Heart left ventricle (tissue), 16 donors: ENCODE data around the gene FAM193B. TPM values are rescaled to one million over a fixed set of nuclear protein-coding genes. Genes with fewer than 3 reads are reported as not detected.
A peak's percentile ranks its signal among the peaks of the same experiment; 100 is the strongest.

Source experiments
- ATAC-seq, 4 donors: fragments of 200-7000 bp; cut with Tn5 transposase; one replicate each; pipeline ENCODE4 v1.9.1; 2020 to 2022; ENCODE audit warnings: moderate library complexity in 4 of 4, mild to moderate bottlenecking in 3 of 4, moderate number of reproducible peaks in 1 of 4
- DNase-seq, 5 donors: peaks; one replicate each; pipeline ENCODE4 v3.0.0-alpha.2; 2020
- H3K27ac ChIP-seq, 12 donors: fragments of 200-600 bp; sonication (generic) in 4 of 12; one replicate each; pipeline versions ENCODE4 v1.5.0 to v1.8.0; 2016 to 2022; ENCODE audit warnings: mild to moderate bottlenecking in 2 of 12
- H3K27me3 ChIP-seq, 9 donors: fragments of 200-600 bp; sonication (generic) in 2 of 9; one replicate each; pipeline versions ENCODE4 v1.5.1 to v1.8.0; 2016 to 2022; ENCODE audit warnings: mild to moderate bottlenecking in 3 of 9
- H3K36me3 ChIP-seq, 9 donors: fragments of 200-600 bp; sonication (generic) in 2 of 9; one replicate each; pipeline versions ENCODE4 v1.5.0 to v1.8.0; 2018 to 2022; ENCODE audit warnings: mild to moderate bottlenecking in 2 of 9
- H3K4me1 ChIP-seq, 12 donors: fragments of 200-600 bp; sonication (generic) in 4 of 12; one replicate each; pipeline versions ENCODE4 v1.5.0 to v1.8.0; 2016 to 2022; ENCODE audit warnings: mild to moderate bottlenecking in 3 of 12
- H3K4me3 ChIP-seq, 12 donors: fragments of 200-600 bp; sonication (generic) in 4 of 12; one replicate each; pipeline versions ENCODE4 v1.5.0 to v1.8.0; 2017 to 2022; ENCODE audit warnings: mild to moderate bottlenecking in 9 of 12, moderate library complexity in 4 of 12
- H3K9me3 ChIP-seq, 12 donors: fragments of 200-600 bp; sonication (generic) in 4 of 12; one replicate each; pipeline versions ENCODE4 v1.5.0 to v1.8.0; 2016 to 2022; ENCODE audit warnings: mild to moderate bottlenecking in 1 of 12
- POLR2A ChIP-seq, 2 donors: fragments of 450-650 bp; IDR thresholded peaks; one replicate each; pipeline ENCODE4 v1.6.1; 2017; ENCODE audit warnings: antibody characterized with exemption in 2 of 2, mild to moderate bottlenecking in 2 of 2, moderate library complexity in 2 of 2
- WGBS, 4 donors: extraction: QIAGEN DNeasy Blood & Tissue Kit in 2 of 4; methylation state at CpG; one replicate each; pipeline versions ENCODE4 v1.1.5 to v1.1.7; 2013 to 2018; 5-methylcytosine and 5-hydroxymethylcytosine counted together
- intact Hi-C, 10 donors: fragments of 100-400 bp; cut with DNase I; formaldehyde crosslinking; loops; one replicate each; pipeline versions ENCODE4 v1.11.1 to v1.14.2; 2022
- polyA plus RNA-seq, 2 donors: library from polyadenylated mRNA; stranded (reverse); fragments of 200-250 nt; gene quantifications; one replicate each; pipeline ENCODE4 v1.2.3, GENCODE V29; 2013
- total RNA-seq, 9 donors: library from RNA; depleted of rRNA in 2 of 9; stranded (reverse); fragments of >200 nt in 2 of 9; fragmentation: NEBNext Ultra II Directional in 3 of 9; extraction: Animal tissue kit (Norgen Biotek cat#: 25700) in 3 of 9; gene quantifications; one replicate each; pipeline versions ENCODE4 v1.1.0 to v1.2.4, GENCODE V29; 2016 to 2023
- TF ChIP-seq, protein P1 (sequence below), 12 donors: fragments of 200-600 bp; sonication (generic) in 4 of 12; IDR thresholded peaks; one replicate each; pipeline versions ENCODE4 v1.5.0 to v1.8.0; 2018 to 2022; ENCODE audit warnings: antibody characterized with exemption in 12 of 12, mild to moderate bottlenecking in 5 of 12
- donor health status: ischemic (EF 13 %, LVEDD 7.1; RV severe dilation, severe dysfunction).
- donor health status: healthy with polysubstance abuse.
- donor health status: DM: no; HTN: yes; CAD: no.
- donor health status: DM: no; HTN: no; CAD: no.
- donor health status: ischemic (EF 25% LVEDD 6.9; RV normal size, moderate dysfunction).
- donor health status: ischemic (EF 25% LVEDD 5.7; RV mildly dilated, moderate dysfunction).
- donor health status: healthy.
- donor health status: DM: yes; HTN: yes; CAD: no.
- donor health status: ischemic (EF 35%, LVEDD 5.7; RV mildly dilated, moderate dysfunction).
- donor health status: nonischemic (EF 11% LVEDD 7.7; RV severe dilation, severe dysfunction).
- donor health status: DM: yes; HTN: yes; CAD: no.
- donor health status: PGD.
- donor health status: ischemic (EF 29% LVEDD 5.4; RV normal size, mild dysfunction).
- donor health status: nonischemic (EF 23%, LVEDD 6.1; RV moderate dilation, normal function).

The FAM193B gene
- total and polyA plus RNA-seq, 11 donors, result 13.1 to 58.9 (median 20.2) TPM

DNA sequence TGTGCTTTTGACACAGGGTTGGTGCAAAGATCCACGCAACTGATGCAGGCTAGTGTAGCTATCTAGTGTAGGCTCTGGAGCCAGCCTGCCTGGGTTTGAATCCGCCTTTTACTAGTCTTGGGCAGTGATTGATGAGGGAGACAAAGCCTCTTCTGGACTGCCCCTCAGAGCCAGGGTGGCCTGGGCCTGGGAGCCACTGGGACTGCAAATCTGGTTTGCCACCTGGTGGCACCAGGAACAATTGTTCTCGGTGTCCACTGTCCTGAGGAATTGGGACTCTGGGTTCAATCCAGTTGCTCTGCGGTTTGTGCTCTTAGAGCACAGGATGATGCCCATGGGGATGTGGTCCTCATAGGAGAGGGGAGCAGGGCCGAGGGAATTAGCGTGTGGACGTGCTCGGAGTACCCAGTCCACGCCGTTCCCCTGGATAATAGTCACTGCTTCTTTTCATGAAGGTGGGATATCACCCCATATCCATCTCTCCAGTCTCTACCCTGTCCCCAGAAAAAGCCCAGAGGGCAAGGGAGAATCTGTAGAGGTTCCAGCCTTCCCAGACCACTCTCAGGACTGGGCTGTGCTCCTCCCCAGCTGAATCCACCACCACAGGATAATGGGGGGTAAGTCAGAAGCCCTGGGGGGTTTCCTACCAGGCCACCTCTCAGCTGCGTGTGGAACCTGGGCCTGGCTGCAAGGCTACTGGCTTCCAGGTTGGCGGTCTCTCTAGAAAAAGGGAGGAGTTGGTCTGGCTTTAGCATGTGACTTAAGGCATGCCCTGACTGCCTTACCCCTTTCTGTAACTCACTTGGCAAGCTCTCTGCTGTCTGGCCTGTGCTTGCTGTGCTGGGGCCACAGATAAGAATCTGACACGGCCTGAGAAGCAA is 47.5 kb upstream of the FAM193B start:
- 88 to 91% (median 89%) methylated on average over 13 of the region's 13 CpGs for WGBS, 4 donors

DNA sequence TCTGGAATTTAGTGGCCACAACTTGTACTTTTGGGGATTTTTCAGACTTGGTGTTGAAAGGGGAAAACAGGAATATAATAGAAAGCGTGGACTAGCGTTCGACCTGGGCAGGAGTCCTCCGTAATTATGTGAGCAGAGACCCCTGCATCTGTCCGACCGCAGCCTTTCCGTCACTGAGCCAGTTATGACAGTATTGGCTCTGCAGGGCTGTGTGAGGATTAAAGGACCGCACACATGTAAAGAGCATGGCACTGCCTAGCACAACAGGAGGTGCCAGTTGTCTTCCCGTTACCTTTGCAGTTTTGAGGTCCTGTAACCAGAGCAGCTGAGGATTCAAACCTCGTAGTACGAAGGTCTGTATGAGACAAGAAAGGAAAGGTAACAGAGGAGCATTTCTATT is 46.8 kb upstream of the FAM193B start:
- no peak for DNase-seq
- WGBS, 4 donors, result 92 to 95% (median 93%) methylated on average over 11 of the region's 11 CpGs
- Histone ChIP-seq H3K27me3 (no peaks in the 10 kb centered on the region), H3K9me3 (no peaks in the 10 kb centered on the region), H3K27ac (no peak overlapping the region), H3K4me3 (peak overlapping the region in 8 of 12 donors; percentile 83 to 100 (median 93)), H3K4me1 (peaks cover 3 to 28% (median 13%) of the 10 kb centered on the region in 12 donors), H3K36me3 (peaks cover 0 to 17% (median 10%) of the 10 kb centered on the region in 9 donors)
- no peak for TF ChIP-seq POLR2A (IDR thresholded peaks at IDR 0.05)
- TF ChIP-seq, protein P1, sequence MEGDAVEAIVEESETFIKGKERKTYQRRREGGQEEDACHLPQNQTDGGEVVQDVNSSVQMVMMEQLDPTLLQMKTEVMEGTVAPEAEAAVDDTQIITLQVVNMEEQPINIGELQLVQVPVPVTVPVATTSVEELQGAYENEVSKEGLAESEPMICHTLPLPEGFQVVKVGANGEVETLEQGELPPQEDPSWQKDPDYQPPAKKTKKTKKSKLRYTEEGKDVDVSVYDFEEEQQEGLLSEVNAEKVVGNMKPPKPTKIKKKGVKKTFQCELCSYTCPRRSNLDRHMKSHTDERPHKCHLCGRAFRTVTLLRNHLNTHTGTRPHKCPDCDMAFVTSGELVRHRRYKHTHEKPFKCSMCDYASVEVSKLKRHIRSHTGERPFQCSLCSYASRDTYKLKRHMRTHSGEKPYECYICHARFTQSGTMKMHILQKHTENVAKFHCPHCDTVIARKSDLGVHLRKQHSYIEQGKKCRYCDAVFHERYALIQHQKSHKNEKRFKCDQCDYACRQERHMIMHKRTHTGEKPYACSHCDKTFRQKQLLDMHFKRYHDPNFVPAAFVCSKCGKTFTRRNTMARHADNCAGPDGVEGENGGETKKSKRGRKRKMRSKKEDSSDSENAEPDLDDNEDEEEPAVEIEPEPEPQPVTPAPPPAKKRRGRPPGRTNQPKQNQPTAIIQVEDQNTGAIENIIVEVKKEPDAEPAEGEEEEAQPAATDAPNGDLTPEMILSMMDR (IDR thresholded peaks at IDR 0.05), result no peak
- ATAC-seq, result no peak
- intact Hi-C loops, result loop anchor here in 3 of 10 donors (10.0 kb wide), 2 partner anchors 196 to 464 kb away; partner anchors contain the start of genes F12 (in 1 of the 3) and PFN3 (in 1 of the 3)

More for the DNA sequence above, 47.5 kb upstream of the FAM193B start:
- ATAC-seq (no peak), DNase-seq (no peak)
- Histone ChIP-seq H3K27ac (no peak overlapping the region), H3K27me3 (no peaks in the 10 kb centered on the region), H3K4me1 (peaks cover 3 to 28% (median 13%) of the 10 kb centered on the region in 12 donors), H3K4me3 (peak overlapping the region in 2 of 12 donors; percentile 96 to 100), H3K36me3 (peaks cover 0 to 12% (median 4%) of the 10 kb centered on the region in 9 donors), H3K9me3 (no peaks in the 10 kb centered on the region)
- no peak for TF ChIP-seq POLR2A (IDR thresholded peaks at IDR 0.05)
- TF ChIP-seq, protein P1 (IDR thresholded peaks at IDR 0.05), result peak in 1 of 12 donors; percentile 7
- intact Hi-C loops, result loop anchor here in 3 of 10 donors (10.0 kb wide), 2 partner anchors 197 to 463 kb away; partner anchors contain the start of genes F12 (in 1 of the 3) and PFN3 (in 1 of the 3)

DNA sequence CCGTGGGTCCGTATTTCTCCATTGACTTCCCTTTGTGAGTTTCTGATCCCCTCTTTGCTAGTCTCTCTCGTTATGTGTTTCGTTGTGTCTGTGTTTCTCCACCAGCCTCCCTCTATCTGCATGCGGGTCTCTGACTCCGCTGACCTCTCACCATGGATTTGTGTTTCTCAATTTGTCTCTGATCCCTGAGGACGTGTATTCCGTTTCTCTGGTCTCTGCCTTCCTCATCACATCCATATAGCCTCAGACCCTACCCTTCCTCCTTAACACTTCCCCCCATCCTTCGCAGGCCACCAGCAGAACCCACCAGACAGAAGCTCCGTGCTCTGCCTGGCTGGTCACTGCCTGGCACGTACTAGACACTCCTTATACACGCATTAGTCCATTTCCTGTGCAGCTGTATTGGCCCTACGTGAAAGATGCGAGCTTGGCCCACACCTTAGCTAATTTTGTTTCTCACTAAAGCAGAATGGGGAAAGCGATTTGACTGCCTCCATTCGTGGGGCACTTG is 46.2 kb upstream of the FAM193B start:
- no peak for TF ChIP-seq POLR2A (IDR thresholded peaks at IDR 0.05)
- 4 to 6% (median 5%) methylated on average over 16 of the region's 16 CpGs for WGBS, 4 donors

DNA sequence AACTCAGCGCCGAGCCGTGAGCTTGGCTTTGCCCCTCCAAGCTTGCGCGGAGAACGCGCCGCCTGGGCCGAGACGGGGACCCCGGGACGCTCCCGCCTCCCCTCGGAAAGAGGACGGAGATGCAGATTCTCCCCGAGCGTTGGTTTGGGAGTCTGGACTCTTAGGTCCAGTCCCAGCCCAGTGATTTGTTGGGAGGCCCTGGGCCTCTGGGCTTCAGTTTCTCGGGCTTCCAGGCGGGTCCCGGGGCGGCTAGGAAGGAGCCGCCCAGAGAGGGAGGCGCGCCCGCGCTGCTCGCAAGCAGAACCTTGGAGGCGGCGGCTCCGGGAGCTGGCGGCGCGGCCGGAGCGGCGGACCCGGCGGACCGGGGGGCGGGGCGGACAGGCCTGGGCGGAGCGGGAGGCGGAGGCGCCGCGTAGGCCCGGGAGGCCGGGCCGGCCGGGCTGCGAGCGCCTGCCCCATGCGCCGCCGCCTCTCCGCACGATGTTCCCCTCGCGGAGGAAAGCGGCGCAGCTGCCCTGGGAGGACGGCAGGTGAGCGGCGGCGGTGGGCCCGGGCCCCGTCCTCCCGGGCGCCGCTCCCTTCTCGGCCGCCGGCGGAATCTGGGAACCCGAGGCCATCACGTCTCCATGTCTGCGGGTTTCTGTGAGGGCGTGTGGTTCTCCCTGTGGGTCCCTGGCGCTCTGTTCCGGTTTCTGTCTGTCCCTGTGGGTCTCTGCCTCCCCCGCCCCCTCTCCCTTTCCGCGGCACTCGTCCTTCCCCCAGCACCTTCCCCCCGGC is 45.6 kb upstream of the FAM193B start, which contains the start of gene B4GALT7:
TSS of gene B4GALT7 (plus strand) at position 402 of the 777 bp plus-strand sequence. CDS start at position 481, 79 bp downstream.
- TF ChIP-seq POLR2A (IDR thresholded peaks at IDR 0.05), result peak; percentile 57 to 88
- TF ChIP-seq, protein P1 (IDR thresholded peaks at IDR 0.05), result no peak
- peaks cover 3 to 28% (median 13%) of the 10 kb centered on the region in 12 donors for H3K4me1 ChIP-seq
- 0 to 2% (median 1%) methylated on average over 35 to 86 of the region's 86 CpGs for WGBS, 4 donors
- no peaks in the 10 kb centered on the region for H3K9me3 ChIP-seq
- peak; percentile 88 to 94 (median 88) for DNase-seq
- intact Hi-C loops, result loop anchor here in 5 of 10 donors (10.0 kb wide), 5 partner anchors 55 to 465 kb away; partner anchors contain the start of genes DDX41 (in 2 of the 5), F12 (in 1 of the 5) and PFN3 (in 1 of the 5)
- H3K36me3 ChIP-seq, result peaks cover 3 to 21% (median 18%) of the 10 kb centered on the region in 9 donors
- ATAC-seq, result peak; percentile 78 to 97 (median 94)
- H3K4me3 ChIP-seq, result peak within 1 kb of the TSS; percentile 83 to 100 (median 90)
- H3K27ac ChIP-seq, result peak within 1 kb of the TSS; percentile 58 to 93 (median 88)
- no peaks in the 10 kb centered on the region for H3K27me3 ChIP-seq

More for the DNA sequence above, 46.2 kb upstream of the FAM193B start:
- intact Hi-C loops, result loop anchor here in 3 of 10 donors (10.0 kb wide), 2 partner anchors 196 to 464 kb away; partner anchors contain the start of genes F12 (in 1 of the 3) and PFN3 (in 1 of the 3)
- DNase-seq, result no peak
- Histone ChIP-seq H3K27ac (peak overlapping the region in 11 of 12 donors; percentile 84 to 93 (median 89)), H3K4me3 (peak overlapping the region; percentile 83 to 100 (median 90)), H3K9me3 (no peaks in the 10 kb centered on the region), H3K27me3 (no peaks in the 10 kb centered on the region), H3K4me1 (peaks cover 3 to 28% (median 13%) of the 10 kb centered on the region in 12 donors), H3K36me3 (peaks cover 0 to 18% (median 12%) of the 10 kb centered on the region in 9 donors)
- ATAC-seq, result no peak
